HG03066 (cell line): ENCODE data around the gene GAST.
"Not testable (repeated sequence)": the region's sequence is repeated elsewhere in the genome, so short reads cannot be mapped to it uniquely, and the experiment has no call there.

Experiments
- ATAC-seq: cut with Tn5 transposase; IDR thresholded peaks from one replicate; pipeline ENCODE4 v1.9.1; 2021; ENCODE audit warnings: low read depth; ENCODE audit not compliant: unreplicated experiment

Gene GAST

DNA sequence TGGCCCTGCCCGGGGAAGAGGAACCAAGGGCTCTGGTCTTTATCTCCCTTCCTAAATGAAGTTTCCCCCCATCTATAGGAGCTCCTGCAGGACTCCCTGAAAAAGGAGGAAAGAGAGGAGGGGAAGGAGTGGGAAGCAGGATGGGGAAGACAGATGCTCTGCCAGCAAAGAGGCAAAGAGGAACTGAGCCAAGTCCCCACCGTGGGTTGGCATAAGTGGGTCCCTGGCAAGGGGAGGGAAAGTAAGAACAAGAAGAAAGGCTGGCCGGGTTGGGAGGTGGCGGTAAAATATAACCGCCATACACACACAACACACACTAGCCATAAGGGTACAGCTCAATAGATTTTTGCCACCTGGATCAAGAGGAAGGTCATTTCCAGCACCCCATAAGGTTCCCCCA, 29.5 kb upstream of the GAST start:
- no peak for ATAC-seq

DNA sequence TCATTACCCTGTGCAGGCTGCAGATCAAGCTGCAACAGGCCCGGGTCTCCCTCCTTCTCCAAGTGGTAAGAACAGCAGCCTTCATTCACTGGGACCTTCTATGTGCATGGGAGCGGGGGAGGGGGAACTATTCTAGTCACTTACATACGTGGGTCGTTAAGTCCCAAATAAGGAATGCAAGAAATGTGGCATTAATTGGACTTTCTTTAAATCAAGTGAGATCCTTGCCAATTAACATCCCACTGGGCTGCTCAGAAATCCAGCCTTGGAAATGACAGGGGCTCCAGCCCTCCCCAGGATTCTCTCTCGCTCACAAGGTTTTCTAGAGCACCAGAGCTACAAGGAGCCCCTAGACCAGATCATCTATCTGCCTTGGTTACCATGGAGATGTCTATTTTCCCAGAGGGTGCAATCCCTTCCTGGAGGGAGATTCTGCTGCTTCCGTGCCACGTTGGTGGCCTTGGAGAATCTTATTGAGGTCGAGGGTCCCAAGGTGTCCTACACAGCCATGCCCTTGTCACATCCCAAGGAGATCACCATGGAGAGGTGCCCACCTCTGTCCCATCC, 28.6 kb upstream of the GAST start:
- ATAC-seq: no peak

DNA sequence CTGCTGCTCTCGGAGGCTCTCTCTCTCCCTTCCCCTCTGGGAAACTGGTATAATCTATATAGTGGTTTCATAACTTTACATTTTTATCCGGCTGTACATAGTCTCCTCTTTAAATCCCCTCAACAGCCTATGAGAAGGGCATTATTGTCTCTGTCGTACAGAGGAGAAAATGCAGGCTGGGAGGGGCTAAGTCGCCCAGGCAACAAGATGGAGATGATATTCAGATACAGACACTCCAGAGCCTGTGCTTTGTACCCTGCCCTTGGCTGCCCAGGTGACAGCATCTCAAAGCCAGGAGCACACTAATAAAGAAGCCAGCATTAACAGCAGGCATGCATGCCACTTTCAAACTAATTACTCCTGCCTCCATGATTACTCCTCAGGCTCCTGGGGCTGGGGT, 28.1 kb upstream of the GAST start:
- ATAC-seq: no peak

DNA sequence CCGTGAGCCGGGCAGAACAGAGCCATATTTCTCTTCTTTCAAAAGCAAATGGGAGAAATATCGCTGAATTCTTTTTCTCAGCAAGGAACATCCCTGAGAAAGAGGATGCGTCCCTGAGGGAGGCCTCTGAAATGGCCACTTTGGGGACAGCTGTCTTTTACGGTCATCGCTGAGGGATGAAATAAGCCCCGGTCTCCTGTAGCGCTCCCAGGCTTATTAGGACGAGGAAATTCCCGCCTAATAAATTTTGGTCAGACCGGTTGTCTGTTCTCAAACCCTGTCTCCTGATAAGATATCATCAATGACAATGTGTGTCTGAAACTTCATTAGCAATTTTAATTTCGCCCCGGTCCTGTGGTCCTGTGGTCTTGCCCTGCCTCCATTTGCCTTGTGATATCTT, 26.4 kb upstream of the GAST start:
- not testable (repeated sequence) for ATAC-seq

DNA sequence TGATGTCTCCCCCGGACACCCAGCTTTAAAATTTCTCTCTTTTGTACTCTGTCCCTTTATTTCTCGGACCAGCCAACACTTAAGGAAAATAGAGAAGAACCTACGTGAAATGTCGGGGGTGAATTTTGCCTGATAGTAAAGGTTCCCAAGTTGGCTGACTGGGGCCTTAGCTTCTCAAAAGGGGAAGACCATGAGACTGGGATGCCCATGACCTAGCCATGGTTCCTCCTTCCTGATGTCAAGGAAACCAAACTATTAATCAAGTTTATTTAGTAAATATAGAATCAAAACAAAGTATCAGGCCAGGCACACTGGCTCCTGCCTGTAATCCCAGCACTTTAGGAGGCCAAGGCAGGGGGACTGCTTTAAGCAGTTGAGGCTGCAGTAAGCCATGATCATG, 25.9 kb upstream of the GAST start:
- no peak for ATAC-seq

DNA sequence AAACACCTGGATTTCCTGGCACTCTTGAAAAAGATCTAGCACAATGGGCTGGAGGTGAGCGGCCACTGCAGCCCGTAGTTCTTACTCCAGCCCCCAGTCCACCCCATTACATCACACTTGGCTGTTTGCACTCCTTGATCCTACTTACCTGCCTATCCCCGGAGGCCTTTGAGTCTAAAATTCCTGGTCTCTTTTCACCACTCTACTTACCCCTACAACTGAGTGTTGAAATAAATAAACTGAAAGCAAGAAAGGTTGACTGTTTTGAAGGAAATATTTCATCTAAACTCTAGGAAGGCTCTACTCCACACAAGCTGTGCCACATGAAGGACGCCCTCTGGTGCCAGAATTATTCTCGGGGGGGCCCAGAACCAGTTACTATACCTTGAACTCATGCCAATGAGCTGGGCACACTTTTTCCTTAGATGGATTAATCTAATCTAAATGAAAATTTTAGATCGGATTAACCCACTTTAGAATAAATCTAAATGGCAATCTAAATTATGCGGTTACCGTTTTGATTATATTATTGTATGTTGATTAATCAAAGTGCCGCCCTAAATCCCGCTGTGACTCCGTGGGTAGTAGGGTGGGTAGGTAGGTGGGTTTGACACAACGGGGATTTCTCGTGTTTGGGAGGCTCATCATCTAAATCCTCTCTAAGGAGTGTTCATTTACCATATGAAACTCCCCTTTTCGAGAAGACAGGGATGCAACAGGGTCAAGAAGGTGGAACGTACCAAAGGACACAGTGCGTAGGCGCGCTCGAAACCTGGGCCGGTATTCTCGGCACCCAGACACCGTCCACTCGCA, 24.1 kb upstream of the GAST start:
- ATAC-seq: no peak

DNA sequence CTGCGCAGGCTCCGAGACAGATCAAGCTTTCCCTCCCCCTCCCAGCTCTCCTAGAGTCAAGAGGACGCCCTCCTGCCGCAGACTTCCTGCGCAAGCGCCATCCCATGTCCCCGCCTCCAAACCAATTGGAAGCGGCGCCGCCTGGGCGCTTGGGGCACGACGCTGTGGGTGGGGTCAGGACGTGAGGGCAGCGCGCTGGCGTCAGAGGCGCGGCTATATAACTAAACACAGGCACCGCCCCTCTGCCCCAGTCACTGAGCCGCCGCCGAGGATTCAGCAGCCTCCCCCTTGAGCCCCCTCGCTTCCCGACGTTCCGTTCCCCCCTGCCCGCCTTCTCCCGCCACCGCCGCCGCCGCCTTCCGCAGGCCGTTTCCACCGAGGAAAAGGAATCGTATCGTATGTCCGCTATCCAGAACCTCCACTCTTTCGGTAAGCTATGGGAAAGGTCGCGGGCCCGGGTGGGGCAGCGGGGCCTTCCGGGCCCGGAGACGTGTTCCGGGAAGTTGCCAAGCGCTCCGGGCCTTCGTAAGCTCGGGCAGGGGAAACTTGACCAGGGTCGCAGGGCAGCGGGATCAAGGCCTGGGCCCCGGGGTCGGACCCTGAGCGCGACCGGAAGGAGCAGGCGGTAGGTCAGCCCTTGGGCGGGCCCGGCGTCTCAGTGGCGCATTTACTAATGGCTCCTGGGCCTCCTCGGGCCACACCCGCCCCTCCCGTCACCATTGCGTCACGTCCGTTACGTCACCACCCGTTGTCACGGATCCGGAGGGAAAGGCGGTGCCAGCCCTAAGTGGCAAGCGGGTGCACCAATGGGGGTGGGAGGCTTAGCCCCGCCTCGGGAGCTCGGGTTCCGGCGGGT, 23.3 kb upstream of the GAST start, which contains the start of gene EIF1:
TSS of gene EIF1 (plus strand) at position 245 of the 856 bp plus-strand sequence. CDS start at position 399, 154 bp downstream.
- peak; percentile 65 for ATAC-seq

DNA sequence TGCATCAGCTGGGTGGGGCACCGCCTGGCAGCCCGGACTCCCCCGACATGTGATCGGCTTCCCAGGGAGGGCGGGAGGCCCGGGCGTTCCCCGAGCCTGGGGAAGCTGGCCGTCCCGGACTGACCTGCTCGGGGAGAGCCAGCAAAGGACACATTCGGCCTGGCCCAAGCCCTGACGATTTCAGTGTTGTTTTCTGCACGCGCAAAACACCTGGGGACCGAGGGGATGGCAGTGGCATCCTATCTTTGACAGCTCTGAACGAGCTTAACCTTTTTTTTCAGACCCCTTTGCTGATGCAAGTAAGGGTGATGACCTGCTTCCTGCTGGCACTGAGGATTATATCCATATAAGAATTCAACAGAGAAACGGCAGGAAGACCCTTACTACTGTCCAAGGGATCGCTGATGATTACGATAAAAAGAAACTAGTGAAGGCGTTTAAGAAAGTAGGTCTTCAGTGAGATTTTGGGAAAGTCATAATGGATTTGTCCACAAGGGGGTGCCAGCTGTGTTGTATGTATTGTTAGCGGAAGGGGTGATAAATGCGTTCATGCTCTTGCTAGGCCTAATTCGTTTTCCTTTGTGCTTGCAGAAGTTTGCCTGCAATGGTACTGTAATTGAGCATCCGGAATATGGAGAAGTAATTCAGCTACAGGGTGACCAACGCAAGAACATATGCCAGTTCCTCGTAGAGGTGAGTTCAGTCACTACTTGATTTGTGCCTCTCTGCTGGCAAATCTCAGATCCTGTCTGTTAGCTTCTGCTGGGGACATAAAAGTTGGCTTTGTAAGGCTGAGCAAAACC, 22.4 kb upstream of the GAST start:
- no peak for ATAC-seq

DNA sequence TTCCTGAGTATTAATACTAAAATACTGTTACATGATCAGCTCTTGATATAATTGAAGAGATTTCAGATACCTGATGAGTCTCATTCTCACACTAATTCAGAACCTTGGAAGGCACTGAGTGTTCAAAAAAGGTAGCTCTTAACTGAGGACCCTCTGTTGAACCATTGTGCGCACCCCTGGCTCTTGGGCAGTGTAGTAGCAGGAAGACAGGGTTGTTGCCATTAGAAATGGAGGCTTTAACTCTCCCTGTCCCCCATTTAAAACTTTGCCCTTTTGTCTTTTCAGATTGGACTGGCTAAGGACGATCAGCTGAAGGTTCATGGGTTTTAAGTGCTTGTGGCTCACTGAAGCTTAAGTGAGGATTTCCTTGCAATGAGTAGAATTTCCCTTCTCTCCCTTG, 21.6 kb upstream of the GAST start:
- ATAC-seq: no peak

DNA sequence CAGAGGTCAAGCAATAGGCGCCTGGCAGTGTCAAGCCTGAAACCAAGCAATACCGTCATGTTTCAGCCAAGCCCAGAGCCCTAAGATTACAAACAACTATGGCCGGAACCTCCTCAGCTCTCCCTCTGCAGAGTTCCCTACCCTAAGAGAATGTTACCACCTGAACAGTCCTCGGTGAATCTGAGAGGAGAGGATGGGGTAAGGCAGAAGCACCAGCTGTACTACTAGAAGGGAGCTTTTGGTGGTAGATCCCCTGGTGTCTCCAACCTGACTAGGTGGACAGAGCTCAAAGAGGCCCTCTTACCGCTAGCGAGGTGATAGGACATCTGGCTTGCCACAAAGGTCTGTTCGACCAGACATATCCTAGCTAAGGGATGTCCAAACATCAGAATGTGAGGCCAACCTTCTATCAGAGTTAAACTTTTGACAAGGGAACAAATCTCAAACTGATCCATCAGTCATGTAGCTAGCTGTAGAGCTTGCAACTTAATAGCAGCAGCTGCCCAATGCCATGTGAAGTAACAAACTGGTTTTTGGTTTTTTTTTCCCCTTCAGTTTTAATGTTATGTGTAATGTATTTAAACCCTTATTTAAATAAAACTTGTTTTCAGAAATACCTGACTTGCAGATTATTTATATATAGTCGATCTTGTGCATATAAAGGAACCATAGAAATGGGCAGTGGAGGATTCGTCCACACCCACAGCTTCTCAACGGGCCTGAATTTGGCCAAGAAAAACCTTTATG, 20.9 kb upstream of the GAST start:
- no peak for ATAC-seq

DNA sequence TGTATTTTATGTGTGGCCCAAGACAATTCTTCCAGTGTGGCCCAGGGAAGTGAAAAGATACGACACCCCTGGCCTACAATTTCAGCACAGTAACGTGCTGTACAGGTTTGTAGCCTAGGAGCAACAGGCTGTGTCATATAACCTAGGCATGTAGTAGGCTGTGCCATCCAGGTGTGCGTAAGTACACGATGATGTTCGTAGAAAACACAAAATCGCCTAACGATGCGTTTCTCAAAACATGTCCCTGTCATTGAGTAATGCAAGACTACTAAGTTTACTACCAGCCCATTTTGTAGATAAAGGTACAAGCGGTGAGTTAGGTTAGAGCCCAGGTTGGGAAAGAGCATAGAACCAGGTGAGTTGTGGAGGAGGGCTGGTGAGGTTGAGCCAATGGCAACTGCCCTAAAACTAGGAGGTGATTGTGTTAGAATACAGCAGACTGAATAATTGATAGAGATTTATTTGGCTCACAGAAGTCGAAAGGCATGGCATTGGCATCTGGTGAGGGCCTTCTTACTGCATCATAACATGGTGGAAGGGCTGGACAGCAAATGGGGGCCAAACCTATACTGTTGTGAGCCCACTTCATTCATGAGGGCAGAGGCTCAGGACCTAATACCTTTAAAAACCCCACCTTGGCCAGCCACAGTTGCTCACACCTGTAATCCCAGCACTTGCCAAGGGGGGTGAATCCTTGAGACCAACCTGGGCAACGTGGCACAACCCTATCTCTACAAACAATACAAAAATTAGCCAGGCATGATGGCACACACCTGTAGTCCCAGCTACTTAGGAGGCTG, 19.2 kb upstream of the GAST start:
- ATAC-seq: no peak

DNA sequence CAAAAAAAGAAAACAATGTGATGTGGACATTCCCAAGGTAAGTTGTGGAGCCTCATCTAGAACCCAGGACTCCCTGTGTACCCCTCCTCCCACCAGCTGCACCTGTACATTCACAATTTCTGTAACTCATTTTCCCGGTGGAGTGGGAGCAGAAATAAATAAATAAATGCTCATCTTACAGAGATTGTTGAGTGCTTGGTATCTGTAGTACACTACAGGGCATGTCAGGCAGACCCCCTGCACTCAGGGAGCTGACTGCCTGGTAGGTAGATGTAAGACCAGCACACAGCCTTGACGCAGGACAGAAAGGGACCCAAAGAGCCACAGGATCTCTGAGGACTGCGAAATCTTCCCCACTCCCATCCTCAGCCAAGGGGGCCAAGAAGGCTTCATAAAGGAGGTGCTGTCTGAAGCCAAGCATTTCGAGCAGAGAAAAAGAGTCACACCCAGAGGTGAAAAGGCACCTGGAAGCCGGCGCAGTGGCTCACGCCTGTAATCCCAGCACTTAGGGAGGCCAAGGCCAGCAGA, 16.9 kb upstream of the GAST start:
- ATAC-seq: no peak

DNA sequence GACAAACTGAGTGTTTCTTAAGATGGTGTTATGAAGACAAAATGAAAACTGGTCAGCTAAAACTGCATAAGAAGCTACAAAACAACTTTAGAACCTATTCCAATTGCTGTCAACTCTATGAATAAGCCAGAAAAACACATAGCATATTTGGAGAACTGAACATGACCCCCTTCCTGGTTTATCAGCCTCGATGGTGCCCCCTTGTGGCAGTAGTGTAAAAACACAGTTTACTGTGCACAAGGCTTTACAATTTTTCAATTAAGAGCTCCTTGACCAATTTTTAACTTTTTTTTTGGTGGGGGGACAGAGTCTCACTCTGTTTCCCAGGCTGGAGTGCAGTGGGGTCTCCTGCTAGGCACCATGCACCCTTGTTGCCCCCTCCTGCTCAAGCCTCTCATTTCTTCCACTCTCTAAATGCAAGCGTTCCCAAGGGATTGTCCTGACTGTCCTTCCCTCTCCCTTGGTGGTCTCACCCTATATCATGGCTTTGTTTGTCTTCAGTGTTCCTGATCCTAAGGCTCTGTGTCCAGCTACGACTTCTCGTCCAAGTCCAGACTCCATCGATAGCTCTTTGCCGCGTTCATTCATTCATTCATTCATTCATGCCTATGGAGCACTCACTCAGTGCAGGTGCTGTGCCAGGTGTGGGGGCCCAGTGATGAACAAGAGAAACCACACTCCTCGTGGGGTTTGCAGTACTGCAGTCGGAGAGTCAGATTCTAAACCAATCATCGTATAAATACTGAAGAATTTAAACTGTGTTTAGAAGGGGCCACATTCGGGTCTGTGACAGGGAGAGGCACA, 16.0 kb upstream of the GAST start:
- ATAC-seq: no peak

DNA sequence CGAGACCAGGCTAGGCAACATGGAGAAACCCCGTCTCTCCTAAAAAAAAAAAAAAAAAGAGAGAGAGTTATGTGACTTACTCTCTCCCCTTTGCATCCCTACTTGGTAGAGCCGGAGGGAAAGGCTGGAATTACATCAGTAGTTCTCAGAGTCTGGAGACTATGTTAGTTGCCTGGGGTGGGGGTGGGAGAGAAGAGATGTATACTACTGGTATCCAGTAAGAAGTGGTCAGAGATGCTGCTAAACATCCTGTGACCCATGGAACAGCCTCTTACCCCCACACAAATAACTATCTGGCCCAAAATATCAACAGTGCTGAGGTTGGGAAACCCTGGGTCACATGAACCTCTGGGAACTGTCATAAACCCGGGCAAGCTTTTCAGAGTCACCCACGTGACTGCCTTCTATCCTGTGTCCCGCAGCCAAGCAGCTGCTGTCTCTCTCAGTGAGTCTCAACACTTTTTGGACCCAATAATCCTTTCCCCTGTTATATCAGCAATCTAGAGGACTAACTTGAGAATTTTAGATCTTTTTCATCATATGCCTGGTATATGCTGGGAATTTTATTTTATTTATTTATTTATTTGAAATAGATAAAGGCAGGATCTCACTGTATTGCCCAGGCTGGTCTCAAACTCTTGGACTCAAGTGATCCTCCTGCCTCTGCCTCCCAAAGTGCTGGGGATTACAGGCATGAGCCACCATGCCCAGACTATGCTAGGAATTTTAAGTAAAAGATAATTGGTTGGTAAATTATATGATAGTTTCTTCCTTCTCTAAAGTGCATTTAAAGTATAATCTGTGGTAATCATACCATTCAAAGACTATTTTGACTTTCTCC, 14.8 kb upstream of the GAST start:
- ATAC-seq: no peak

DNA sequence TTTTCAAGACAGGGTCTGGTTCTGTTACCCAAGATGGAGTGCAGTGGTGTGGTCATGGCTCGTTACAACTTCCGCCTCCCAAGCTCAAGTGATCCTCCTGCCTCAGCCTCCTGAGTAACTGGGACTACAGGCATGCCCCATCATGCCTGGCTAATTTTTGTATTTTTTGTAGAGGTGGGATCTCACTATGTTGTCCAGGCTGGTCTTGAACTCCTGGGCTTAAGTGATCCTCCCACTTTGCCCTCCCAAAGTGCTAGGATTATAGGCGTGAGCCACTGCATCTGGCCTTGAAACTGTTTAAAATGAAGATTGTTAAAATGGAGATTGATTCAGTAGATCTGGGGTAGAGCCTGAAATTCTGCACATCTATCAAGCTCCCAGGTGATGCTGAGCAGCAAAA, 11.3 kb upstream of the GAST start:
- ATAC-seq: not testable (repeated sequence)

DNA sequence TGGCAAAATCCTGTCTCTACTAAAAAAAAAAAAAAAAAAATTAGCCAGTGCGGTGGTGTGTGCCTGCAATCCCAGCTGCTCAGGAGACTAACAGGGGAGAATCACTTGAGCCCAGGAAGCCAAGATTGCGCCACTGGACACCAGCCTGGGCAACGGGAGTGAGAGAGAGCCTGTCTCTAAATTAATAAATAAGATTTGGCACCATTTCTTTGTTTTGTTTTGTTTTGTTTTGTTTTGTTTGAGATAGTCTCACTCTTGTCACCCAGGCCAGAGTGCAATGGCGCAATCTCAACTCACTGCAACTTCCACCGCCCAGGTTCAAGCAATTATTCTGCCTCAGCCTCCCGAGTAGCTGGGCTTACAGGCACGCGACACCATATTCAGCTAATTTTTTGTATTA, 9.4 kb upstream of the GAST start:
- ATAC-seq: no peak
